ENCODE measurements around the gene ZAP70. TPM values are rescaled to one million over a fixed set of nuclear protein-coding genes. Genes with fewer than 3 reads are reported as not detected.

The ZAP70 gene
- total and polyA plus RNA-seq, 2 donors (not counting 1 experiment from before 2014, with no cell fraction given): 3.4 to 20.5 TPM

- H4K20me1 ChIP-seq (ENCODE audit: control insufficient read depth, insufficient read depth, low read length, poor library complexity, severe bottlenecking): no peaks in the 10 kb centered on the region
- CTCF ChIA-PET: interaction anchor here (1.3 kb wide), 1 partner anchor 46 kb away, joined by 3 read pairs; no protein-coding TSS in a partner anchor
- H3K79me2 ChIP-seq (ENCODE audit: control insufficient read depth, insufficient read depth, low read length): no peaks in the 10 kb centered on the region
- no peak overlapping the region for H3K9ac ChIP-seq (ENCODE audit: low read length)
- Mint-ChIP-seq H3K27me3 (no peaks in the 10 kb centered on the region), H3K4me3 (no peak overlapping the region), H3K4me1 (no peaks in the 10 kb centered on the region), H3K9me3 (ENCODE audit: insufficient read depth) (no peaks in the 10 kb centered on the region), H3K27ac (no peak overlapping the region)
- no peak for TF ChIP-seq EZH2 (IDR thresholded peaks at IDR 0.05; ENCODE audit: borderline replicate concordance, insufficient read depth, low read depth, low read length, poor library complexity, severe bottlenecking)
- TF ChIP-seq, protein P1, sequence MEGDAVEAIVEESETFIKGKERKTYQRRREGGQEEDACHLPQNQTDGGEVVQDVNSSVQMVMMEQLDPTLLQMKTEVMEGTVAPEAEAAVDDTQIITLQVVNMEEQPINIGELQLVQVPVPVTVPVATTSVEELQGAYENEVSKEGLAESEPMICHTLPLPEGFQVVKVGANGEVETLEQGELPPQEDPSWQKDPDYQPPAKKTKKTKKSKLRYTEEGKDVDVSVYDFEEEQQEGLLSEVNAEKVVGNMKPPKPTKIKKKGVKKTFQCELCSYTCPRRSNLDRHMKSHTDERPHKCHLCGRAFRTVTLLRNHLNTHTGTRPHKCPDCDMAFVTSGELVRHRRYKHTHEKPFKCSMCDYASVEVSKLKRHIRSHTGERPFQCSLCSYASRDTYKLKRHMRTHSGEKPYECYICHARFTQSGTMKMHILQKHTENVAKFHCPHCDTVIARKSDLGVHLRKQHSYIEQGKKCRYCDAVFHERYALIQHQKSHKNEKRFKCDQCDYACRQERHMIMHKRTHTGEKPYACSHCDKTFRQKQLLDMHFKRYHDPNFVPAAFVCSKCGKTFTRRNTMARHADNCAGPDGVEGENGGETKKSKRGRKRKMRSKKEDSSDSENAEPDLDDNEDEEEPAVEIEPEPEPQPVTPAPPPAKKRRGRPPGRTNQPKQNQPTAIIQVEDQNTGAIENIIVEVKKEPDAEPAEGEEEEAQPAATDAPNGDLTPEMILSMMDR (IDR thresholded peaks at IDR 0.05): no peak
- H3K4me1 ChIP-seq (ENCODE audit: control insufficient read depth in 2 of 2, insufficient read depth in 2 of 2, low read length in 2 of 2): no peaks in the 10 kb centered on the region
- ATAC-seq (ENCODE audit: low read depth) (no peak), DNase-seq (no peak)
- H3K4me2 ChIP-seq (replicated peaks; ENCODE audit: low read depth, low read length, poor library complexity, severe bottlenecking): no peak overlapping the region
- peaks cover 0 to 2% (median 0%) of the 10 kb centered on the region in 4 experiments for H3K27me3 ChIP-seq (replicated peaks in 1 of 4; ENCODE audit: control extremely low read depth in 1 of 4, control insufficient read depth in 3 of 4, insufficient read depth in 4 of 4, low read length in 3 of 4)
- no peaks in the 10 kb centered on the region for H3K9me3 ChIP-seq (ENCODE audit: control extremely low read depth in 1 of 3, control insufficient read depth in 2 of 3, insufficient read depth in 1 of 3, low read length in 2 of 3)
- no peak overlapping the region for H3K27ac ChIP-seq (ENCODE audit: low read length in 2 of 2)
- H2AFZ ChIP-seq (ENCODE audit: insufficient read depth, low read depth, low read length, poor library complexity, severe bottlenecking): no peak overlapping the region
- no peaks in the 10 kb centered on the region for H3K36me3 ChIP-seq (replicated peaks in 1 of 2; ENCODE audit: control extremely low read depth in 1 of 2, control insufficient read depth in 1 of 2, extremely low read depth in 1 of 2, insufficient read depth in 2 of 2, low read length in 1 of 2)
- no peak overlapping the region for H3K4me3 ChIP-seq (ENCODE audit: control extremely low read depth in 1 of 5, extremely low read depth in 1 of 5, insufficient read depth in 1 of 5, low read depth in 2 of 5, low read length in 4 of 5)
- WGBS (ENCODE audit: insufficient coverage): 85% methylated on average over 8 of the region's 19 CpGs
- intact Hi-C loops (cut with micrococcal nuclease): loop anchor here (5.0 kb wide), 1 partner anchor 484 kb away; no protein-coding TSS in a partner anchor
- POLR2A ChIA-PET: no interaction called here
Measured at GRCh38 chr2:97702731-97703470, 10.5 kb upstream of the ZAP70 start.

DNA sequence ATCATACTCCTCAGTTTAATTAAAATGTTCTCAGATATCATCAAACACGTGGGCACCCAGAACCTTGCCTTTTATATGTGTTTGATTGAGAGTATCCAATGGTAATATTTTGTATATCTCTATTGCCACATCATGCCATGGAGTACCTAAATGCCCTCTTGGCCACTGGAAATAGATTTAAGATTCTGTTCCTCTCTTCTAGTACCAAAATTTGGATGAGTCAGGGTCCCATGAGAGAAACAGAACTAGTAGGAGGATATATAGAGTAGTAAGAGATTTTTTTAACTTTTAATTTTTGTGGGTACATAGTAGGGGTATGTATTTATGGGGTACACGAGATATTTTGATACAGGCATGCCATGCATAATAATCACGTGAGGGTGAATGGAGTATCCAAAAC lies 9.6 kb upstream of the ZAP70 start:
- no peaks in the 10 kb centered on the region for H3K4me1 ChIP-seq (ENCODE audit: control insufficient read depth in 2 of 2, insufficient read depth in 2 of 2, low read length in 2 of 2)
- H3K27me3 ChIP-seq (replicated peaks in 1 of 4; ENCODE audit: control extremely low read depth in 1 of 4, control insufficient read depth in 3 of 4, insufficient read depth in 4 of 4, low read length in 3 of 4): peaks cover 0 to 6% (median 0%) of the 10 kb centered on the region in 4 experiments
- no peaks in the 10 kb centered on the region for H3K4me1 Mint-ChIP-seq
- no peak for DNase-seq
- H4K20me1 ChIP-seq (ENCODE audit: control insufficient read depth, insufficient read depth, low read length, poor library complexity, severe bottlenecking): no peaks in the 10 kb centered on the region
- H3K27ac ChIP-seq (ENCODE audit: low read length in 2 of 2): no peak overlapping the region
- H3K4me3 ChIP-seq (ENCODE audit: control extremely low read depth in 1 of 5, extremely low read depth in 1 of 5, insufficient read depth in 1 of 5, low read depth in 2 of 5, low read length in 4 of 5): no peak overlapping the region
- H3K79me2 ChIP-seq (ENCODE audit: control insufficient read depth, insufficient read depth, low read length): no peaks in the 10 kb centered on the region
- ChIA-PET POLR2A (no interaction called here), CTCF (no interaction called here)
- H3K4me3 Mint-ChIP-seq: no peak overlapping the region
- H3K27me3 Mint-ChIP-seq: peaks cover 4% of the 10 kb centered on the region
- intact Hi-C loops (cut with micrococcal nuclease): loop anchor here (5.0 kb wide), 1 partner anchor 484 kb away; no protein-coding TSS in a partner anchor
- H3K27ac Mint-ChIP-seq: no peak overlapping the region
- TF ChIP-seq, protein P1 (IDR thresholded peaks at IDR 0.05): no peak
- TF ChIP-seq EZH2 (IDR thresholded peaks at IDR 0.05; ENCODE audit: borderline replicate concordance, insufficient read depth, low read depth, low read length, poor library complexity, severe bottlenecking): no peak
- no peak overlapping the region for H3K4me2 ChIP-seq (replicated peaks; ENCODE audit: low read depth, low read length, poor library complexity, severe bottlenecking)
- no peak overlapping the region for H3K9ac ChIP-seq (ENCODE audit: low read length)
- H3K36me3 ChIP-seq (replicated peaks in 1 of 2; ENCODE audit: control extremely low read depth in 1 of 2, control insufficient read depth in 1 of 2, extremely low read depth in 1 of 2, insufficient read depth in 2 of 2, low read length in 1 of 2): no peaks in the 10 kb centered on the region
- no peak for ATAC-seq (ENCODE audit: low read depth)
- WGBS (ENCODE audit: insufficient coverage): no CpG with 5 or more reads among the region's 3 CpGs
- H2AFZ ChIP-seq (ENCODE audit: insufficient read depth, low read depth, low read length, poor library complexity, severe bottlenecking): no peak overlapping the region
- no peaks in the 10 kb centered on the region for H3K9me3 ChIP-seq (ENCODE audit: control extremely low read depth in 1 of 3, control insufficient read depth in 2 of 3, insufficient read depth in 1 of 3, low read length in 2 of 3)
- no peaks in the 10 kb centered on the region for H3K9me3 Mint-ChIP-seq (ENCODE audit: insufficient read depth)
